ENCODE results near the gene COIL.

The COIL gene

GRCh38 chr17:56936697-56937322 lies 24.0 kb downstream of the COIL start:
- FAIRE-seq (no peak), DNase-seq (ENCODE audit: low spot score) (no peak)

DNA sequence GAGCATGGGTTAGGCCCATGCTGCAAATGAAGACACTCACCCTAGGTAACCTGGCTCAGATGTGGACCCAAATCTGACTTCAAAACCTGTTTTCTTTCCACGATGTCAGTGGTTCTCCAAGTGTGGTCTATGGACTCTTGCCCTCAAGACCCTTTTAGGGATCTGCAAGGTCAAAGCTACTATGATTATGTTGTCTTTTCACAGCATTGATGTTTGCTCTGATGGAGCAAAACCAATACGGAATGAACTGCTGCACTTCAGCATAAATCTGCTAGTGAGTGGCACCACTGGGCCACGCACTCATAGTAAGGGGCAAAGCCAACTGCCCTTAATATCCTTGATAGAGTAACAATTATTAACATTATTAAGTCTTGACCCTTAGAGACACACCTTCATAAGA lies 25.4 kb downstream of the COIL start:
- FAIRE-seq (no peak), DNase-seq (ENCODE audit: low spot score) (no peak)

DNA sequence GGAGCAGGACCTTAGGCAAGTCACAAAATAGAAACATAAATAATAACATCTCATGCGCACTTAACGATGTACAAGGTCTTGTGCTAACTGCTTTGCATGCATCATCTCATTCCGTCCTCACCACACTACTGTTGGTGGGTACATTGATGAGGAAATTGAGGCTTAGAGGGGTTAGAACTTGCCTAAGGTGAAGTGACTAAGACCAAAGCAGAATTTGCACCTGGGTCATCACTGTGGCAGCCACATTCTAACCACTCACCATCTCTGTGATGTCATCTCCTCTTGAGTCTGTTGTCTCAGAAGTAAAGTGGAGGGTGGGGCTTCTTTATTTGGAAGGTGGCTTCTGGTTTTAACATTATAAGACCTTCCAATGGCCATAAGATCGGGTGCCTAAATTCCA lies 26.6 kb downstream of the COIL start:
- FAIRE-seq (no peak), DNase-seq (ENCODE audit: low spot score) (no peak)

GRCh38 chr17:56933868-56934267 lies 27.0 kb downstream of the COIL start:
- DNase-seq (ENCODE audit: low spot score) (no peak), FAIRE-seq (no peak)

- FAIRE-seq (no peak), DNase-seq (ENCODE audit: low spot score) (no peak)
These were observed 27.6 kb downstream of the COIL start for GRCh38 chr17:56933151-56933745.

- no peak for DNase-seq (ENCODE audit: low spot score)
- no peak for FAIRE-seq
These were observed 30.0 kb downstream of the COIL start for GRCh38 chr17:56930739-56931337.

GRCh38 chr17:56929362-56929969 lies 31.4 kb downstream of the COIL start:
- DNase-seq (ENCODE audit: low spot score) (peak; percentile 8), FAIRE-seq (no peak)

GRCh38 chr17:56928586-56928985 lies 32.3 kb downstream of the COIL start:
- DNase-seq (ENCODE audit: low spot score) = no peak
- no peak for FAIRE-seq

- no peak for FAIRE-seq
- DNase-seq (ENCODE audit: low spot score) = no peak
These were observed 34.1 kb downstream of the COIL start for GRCh38 chr17:56926704-56927103.

DNA sequence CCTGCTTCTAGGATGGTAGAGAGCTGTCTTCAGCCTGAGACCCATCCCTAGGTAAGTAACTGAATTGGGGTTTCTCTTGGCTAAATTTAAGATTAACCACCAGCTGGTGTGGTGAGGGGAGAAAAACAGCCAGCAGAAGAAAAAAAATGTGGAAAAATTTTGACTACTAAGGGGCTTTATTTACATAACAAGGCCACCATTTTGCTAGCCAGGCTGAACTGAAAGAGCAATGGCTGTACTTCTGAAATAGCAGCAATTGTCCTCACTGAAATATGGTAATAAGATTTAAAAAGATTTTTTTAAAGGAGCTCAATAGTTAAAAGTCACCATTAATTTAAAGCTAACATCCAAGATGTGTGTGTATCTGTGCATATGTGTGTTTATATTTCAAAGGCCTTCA lies 34.6 kb downstream of the COIL start:
- FAIRE-seq = no peak

GRCh38 chr17:56925088-56925487 lies 35.8 kb downstream of the COIL start:
- DNase-seq (ENCODE audit: low spot score) = no peak
- FAIRE-seq = no peak

More for the DNA sequence above, 34.6 kb downstream of the COIL start:
- DNase-seq (ENCODE audit: low spot score) = no peak

DNA sequence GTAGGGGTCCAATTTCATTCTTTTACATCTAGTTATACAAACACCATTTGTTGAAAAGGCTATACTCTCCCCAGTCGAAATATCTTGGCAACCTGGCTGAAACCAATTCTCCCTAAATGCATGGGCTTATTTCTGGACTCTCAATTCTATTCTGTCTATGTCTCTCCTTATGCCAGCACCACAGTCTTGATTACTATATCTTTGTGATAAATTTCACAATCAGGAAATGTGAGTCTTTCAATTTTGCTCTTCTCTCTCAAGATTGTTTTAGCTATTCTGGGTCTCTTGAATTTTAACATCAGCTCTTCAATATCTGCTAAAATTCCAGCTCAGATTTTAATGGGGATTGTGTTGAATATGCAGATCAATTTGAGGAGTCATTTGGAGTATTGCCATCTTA lies 41.1 kb downstream of the COIL start:
- no peak for DNase-seq (ENCODE audit: low spot score)
- FAIRE-seq = no peak

DNA sequence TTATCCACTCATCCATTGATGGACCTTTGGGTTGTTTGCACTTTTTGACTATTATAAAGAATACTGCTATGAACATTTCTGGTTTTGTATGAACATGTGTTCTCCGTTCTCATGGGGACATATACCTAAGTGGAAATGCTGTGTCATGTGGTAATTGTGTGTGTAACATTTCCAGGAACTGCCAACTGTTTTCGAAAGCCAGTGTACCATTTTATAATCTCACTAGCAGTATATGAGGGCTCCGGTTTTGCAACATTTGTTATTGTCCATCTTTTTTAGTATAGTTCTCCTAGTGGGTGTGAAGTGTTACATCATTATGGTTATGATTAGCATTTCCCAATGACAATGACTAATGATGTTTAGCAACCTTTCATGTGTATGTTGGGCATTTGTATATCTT lies 41.9 kb downstream of the COIL start:
- DNase-seq (ENCODE audit: low spot score) (no peak), FAIRE-seq (no peak)

DNA sequence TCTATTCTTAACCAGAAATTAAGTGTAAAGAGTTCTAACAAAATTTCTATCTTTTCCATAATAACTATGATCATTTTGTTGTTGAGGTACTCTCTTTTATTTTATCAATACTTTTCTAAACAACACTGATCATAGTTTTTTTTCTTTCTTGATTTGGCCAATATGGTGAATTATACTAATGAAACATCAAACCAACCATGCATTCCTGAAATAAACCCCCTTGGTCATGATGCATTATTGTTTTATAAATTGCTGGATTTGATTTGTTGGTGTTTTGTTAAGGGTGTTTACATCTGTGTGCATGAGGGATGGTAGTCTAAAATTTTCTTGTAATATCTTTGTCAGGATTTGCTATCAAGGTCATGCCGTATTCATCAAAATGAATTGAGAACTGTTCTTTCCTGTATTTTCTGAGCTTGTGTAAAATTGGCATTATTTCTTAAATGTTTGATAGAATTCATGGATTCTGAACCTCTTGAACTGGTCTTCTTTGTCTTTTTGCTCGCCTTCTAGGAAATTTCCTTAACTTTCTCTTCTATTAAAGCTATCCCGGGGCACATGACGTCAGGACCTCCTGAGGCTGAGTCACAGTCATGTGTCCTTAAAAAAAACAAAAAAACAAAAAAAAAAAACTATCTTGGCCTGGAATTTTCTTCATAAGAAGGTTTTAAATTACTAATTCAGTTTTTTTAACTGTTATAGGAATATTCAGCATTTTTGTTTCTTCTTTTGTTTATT lies 43.1 kb downstream of the COIL start:
- DNase-seq (ENCODE audit: low spot score) (no peak), FAIRE-seq (no peak)

GRCh38 chr17:56914581-56915273 lies 46.1 kb downstream of the COIL start:
- FAIRE-seq (no peak), DNase-seq (ENCODE audit: low spot score) (no peak)

- peak; percentile 77 for DNase-seq (ENCODE audit: low spot score)
- FAIRE-seq = no peak
These were observed 46.8 kb downstream of the COIL start, which contains the start of gene TRIM25 for GRCh38 chr17:56913867-56914580. Gene TRIM25, minus strand, starts transcription at chr17:56914049. Its CDS starts 61 bp downstream, at chr17:56913988.

- FAIRE-seq (no peak), DNase-seq (ENCODE audit: low spot score) (peak; percentile 8)
These were observed 47.4 kb downstream of the COIL start for GRCh38 chr17:56913353-56913866.

GRCh38 chr17:56913000-56913311 lies 47.9 kb downstream of the COIL start:
- DNase-seq (ENCODE audit: low spot score) = no peak
- FAIRE-seq = no peak

DNA sequence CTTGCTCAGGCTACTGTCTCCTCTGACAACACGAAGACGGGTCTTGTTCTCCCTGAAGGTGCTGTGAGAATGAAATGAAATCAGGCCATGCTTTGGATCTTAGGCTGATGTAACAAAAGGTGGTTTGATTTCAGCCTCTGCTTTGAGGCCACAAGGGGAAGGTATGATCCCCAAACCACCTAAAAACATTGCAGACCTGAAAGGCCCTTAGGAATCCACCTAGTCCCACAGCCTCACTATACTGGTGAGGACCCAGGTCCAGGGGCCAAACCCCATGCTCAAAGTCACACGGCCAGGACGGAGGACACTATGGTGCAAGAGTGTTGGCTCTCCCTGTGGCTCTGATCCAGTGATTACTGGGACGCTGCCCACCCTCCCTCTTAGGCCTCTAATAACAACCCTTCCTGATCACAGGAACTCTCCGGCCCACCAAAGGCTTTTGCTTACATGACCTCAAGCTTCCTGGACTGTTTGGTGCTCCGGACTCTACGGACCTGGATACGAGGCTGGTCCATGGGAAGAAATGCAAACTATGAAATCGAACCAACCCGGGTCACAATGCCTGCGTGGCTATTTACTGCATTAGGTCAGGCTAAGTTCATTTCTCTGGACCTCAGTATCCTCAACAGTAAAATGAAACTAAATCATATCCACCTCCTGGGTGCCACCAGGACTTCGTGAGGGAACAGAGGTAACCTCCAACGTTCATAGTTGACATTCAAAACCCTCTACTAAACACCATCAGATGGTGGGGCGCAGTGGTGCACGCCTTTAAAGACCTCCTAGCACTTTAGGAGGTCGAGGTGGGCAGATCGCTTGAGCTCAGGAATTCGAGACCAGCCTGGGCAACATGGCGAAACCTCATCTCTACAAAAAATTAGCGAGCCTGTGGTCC lies 48.5 kb downstream of the COIL start:
- no peak for DNase-seq (ENCODE audit: low spot score)
- FAIRE-seq = no peak
